ENCODE measurements around the gene CEP131.
"Not testable (repeated sequence)": the region's sequence is repeated elsewhere in the genome, so short reads cannot be mapped to it uniquely, and the experiment has no call there.

Gene CEP131

DNA sequence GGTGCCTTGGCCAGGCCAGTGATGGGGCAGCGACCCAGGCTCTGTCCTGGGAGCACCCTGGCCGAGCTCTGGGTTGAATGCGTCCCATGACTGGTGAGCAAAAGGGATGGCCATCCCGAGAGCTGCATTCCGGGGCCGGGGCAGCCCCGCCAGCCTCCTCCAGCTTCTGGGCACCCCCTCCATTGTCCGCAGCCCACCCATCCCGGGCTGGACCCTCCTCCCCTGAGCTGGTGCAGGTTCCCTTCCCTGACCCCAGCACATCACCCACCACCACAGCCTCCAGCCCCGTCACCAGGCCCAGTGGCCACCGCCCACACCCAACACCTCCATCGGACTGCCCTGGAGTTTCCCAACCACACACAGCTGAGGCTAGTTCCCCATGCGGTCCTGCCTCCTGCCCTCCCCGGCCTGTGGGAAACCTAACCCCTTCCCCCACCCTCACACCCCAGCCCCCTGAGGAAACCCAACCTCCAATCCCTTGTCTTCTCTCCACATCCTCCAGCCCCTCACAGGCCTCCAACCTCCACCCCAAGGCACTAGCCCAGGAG is 73.7 kb downstream of the CEP131 start:
- no peak for DNase-seq (ENCODE audit: low read depth)

DNA sequence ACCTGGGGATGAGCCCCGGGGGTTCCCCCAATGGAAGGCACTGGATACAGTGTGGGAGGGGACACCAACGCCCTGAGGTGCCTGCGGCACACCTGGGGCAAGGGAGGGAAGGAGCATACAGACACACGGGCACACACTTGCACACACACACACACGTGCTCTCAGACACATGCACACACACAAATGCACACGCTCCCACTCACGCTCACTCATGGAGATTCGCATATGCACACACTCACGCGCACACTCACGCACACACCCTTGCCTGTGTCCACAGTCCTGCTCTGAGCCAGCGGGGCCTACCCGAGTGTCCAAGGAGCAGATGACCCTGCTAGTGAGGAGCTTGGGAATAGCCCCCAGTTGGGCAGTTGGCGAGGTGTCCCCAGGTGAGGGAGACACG is 74.2 kb downstream of the CEP131 start:
- no peak for DNase-seq (ENCODE audit: low read depth)

DNA sequence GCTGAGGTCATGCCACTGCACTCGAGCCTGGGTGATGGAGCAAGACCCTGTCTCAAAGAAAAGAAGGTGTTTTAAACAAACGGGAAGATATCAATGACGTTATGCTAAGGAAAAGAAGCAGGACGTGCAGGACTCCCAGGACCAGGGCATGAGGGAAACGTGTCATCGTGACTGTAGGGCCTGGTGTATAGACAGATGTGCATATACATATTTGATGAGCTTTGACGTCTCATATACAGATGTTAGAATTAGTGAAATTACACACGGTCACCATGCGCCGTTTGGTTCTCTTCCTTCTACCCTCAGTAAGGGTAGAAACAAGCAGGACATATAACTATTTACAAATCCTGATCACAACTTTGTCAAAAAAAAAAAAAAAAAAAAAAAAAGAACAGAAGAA is 75.1 kb downstream of the CEP131 start:
- DNase-seq (ENCODE audit: low read depth): no peak

DNA sequence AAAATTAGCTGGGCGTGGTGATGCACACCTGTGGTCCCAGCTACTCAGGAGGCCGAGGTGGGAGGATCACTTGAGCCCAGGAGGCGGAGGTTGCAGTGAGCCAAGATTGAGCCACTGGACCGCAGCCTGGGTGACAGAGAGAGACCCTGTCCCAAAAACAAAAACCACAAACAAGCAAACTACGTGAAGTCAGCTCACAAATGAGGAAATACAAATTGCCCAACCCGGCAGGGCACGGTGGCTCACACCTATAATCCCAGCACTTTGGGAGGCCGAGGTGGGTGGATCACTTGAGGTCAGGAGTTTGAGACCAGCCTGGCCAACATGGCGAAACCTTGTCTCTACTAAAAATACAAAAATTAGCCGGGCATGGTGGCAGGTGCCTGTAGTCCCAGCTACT is 76.6 kb downstream of the CEP131 start:
- not testable (repeated sequence) for DNase-seq (ENCODE audit: low read depth)

DNA sequence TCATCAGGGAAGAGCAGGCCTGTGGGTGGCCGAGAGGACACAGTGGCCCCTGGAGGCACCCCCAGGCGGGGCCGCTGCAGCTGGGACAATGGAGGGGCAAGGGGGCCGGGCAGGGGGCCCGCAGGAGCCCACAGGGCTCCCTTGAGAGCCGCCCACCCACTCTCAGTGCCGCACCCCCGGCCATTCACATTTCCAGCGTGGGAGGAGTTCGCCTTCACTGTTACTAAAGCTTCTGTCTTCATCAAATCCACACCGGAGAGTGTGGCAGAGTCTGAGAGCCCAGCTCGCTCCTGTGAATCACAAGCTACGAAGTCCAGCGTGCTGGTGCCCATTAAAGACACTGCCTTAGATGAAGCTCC is 78.4 kb downstream of the CEP131 start:
- no peak for DNase-seq (ENCODE audit: low read depth)

DNA sequence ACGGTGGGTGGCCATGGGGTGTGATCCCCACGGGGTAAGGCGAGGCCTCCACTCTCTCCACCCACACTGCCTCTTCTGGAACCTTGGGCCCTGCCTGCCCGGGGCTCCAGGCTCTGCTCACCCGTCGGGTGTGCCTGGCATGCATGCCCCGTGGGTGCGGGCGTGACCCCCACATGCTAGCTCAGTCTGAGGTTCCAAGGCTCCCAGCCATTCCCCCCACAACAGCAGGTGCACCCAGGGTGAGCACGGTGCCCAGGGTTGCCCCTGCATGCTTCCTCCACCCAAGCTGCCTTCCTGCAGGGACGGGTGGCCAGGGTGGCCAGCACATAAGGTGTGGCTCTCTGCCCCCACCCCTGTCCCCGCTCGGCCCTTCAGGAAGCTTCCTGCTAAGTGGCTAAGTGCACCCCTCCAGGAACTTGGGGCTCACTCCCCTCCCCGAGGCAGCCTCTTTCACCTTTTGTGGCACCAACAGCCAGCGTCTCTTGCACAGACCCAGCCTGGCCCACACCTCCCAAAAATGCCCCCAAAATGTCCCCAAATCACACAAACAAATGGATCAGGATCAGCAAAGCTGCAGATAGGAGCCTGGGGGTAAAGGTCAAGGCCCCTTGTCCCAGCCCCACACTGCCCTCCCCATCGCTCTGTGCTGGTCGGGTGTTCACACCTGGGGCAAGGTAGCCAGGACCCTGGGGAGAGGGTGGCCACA is 78.9 kb downstream of the CEP131 start:
- no peak for DNase-seq (ENCODE audit: low read depth)

DNA sequence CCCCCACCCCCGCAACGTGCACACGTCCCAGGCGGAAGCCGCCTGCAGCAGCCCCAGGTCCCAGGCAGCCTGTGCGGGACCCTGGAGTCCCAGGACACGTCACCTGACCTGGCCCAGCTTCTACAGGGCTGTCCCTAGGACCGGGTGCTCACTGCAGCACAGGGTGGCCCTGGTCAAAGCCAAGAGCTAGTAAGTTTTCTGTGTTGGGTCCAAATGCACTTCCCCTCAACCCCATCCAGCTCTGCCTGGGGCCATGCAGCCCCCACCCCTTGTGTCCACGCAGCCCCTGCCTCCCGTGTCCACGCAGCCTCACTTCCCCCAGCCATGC is 79.6 kb downstream of the CEP131 start:
- no peak for DNase-seq (ENCODE audit: low read depth)

DNA sequence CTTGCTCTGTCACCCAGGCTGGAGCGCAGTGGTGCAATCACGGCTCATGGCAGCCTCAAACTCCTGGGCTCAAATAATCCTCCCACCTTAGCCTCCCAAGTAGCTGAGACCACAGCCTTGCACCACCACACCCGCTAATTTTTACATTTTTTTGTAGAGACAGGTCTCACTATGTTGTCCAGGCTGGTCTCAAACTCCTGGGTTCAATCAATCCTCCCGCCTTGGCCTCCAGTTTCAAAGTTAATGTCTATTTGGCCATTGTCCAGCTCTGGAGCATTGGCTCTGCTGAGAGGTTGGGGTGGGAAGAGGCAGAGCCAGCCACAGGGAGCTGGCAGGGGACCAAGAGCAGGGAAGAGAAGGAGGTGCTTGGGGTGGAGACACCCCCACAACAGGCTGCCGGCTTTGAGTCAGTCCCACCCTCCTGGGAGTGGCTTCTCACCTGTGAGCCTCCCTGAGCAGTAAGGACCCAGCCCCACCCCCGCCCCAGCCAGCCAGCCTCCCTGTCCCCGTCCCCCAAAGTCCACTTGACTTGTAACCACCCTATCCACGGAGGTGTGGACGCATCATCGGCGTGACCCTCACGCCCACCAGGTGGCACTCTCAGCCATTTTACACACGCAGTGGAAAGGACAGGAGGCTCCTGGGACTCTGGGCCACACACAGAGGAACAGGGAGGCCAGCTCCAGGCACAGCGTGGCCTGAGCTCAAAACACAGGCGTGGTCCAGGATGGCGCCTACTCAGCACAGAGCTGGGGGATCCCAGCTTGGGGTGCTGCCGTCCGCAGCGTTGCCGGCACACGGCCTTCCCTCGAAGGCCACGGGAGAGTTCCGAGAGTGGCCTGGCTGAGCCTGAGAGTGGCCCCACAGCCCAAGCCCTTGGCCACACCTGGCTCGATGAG is 80.2 kb downstream of the CEP131 start:
- peak; percentile 58 for DNase-seq (ENCODE audit: low read depth)

DNA sequence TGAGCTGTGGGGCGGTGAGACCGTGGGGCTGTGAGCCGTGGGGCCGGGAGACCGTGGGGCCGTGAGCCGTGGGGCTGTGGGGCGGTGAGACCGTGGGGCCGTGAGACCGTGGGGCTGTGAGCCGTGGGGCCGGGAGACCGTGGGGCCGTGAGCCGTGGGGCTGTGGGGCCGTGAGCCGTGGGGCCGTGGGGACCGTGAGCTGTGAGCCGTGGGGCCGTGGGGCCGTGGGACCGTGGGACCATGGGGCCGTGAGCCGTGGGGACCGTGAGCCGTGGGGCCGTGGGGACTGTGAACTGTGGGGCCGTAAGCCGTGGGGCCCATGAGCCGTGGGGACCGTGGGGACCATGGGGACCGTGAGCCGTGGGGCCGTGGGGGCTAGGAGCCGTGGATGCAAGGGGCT is 82.1 kb downstream of the CEP131 start:
- no peak for DNase-seq (ENCODE audit: low read depth)

DNA sequence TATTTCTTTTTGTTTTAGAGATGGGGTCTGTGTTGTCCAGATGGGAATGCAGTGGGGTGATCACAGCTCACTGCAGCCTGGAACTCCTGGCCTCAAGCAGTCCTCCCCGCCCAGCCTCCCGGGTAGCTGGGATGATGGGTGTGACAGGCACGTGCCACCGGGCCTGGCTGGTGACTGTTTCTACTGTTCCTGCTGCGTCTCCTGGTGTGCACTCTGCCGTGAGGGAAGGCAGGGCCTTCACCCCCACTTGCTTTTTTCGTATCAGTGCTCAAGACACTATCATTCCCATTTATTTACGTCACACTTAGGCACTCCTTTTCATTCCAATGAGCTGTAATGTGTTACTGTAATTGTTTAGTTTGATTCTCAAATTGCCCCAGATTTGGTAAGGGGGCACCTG is 82.7 kb downstream of the CEP131 start:
- DNase-seq (ENCODE audit: low read depth): no peak

Measured in CMK (cell line).